PC-9 (cell line): ENCODE data around the gene MTERF1. TPM values are rescaled to one million over a fixed set of nuclear protein-coding genes. Genes with fewer than 3 reads are reported as not detected.

Experiments
- BruUV-seq: library from RNA; stranded (reverse); fragments of 400-500 nt; replicated peaks from 2 replicates; lab custom pipeline; 2021; lab: Mats Ljungman, UMichigan
- CTCF ChIA-PET: fragments of 300-600 bp; sonication (Branson Sonifier 250); formaldehyde crosslinking; loops from one replicate; lab custom pipeline; 2022; ENCODE audit warnings: antibody characterized with exemption; lab: Charles Lee
- POLR2A ChIA-PET: fragments of 300-600 bp; sonication (Branson Sonifier 250); formaldehyde crosslinking; loops from one replicate; lab custom pipeline; 2022; ENCODE audit warnings: antibody characterized with exemption; ENCODE audit not compliant: unreplicated experiment; lab: Charles Lee
- DNase-seq, 2 experiments: peaks; one replicate each; pipeline versions ENCODE4 v3.0.0 to v3.0.0-alpha.2; 2015 to 2022; ENCODE audit warnings: mixed read lengths in 1 of 2
- H2AFZ ChIP-seq: fragments of 200-600 bp; sonication (generic); 2 replicates; pipeline ENCODE4 v1.8.1; 2017; ENCODE audit warnings: antibody characterized with exemption
- H3F3A ChIP-seq: fragments of 200-600 bp; sonication (generic); 2 replicates; pipeline ENCODE4 v1.8.1; 2017; ENCODE audit warnings: antibody characterized with exemption, mild to moderate bottlenecking, low read depth; ENCODE audit not compliant: insufficient read depth
- H3K27ac ChIP-seq: fragments of 200-600 bp; sonication (generic); 2 replicates; pipeline ENCODE4 v1.6.1; 2016; ENCODE audit warnings: mixed run types
- H3K27me3 ChIP-seq: fragments of 200-600 bp; sonication (generic); 2 replicates; pipeline ENCODE4 v1.6.1; 2016; ENCODE audit warnings: low read depth, mixed run types; ENCODE audit not compliant: insufficient read depth
- H3K36me3 ChIP-seq: fragments of 200-600 bp; sonication (generic); 2 replicates; pipeline ENCODE4 v1.6.1; 2016; ENCODE audit warnings: low read depth, mixed run types
- H3K4me1 ChIP-seq: fragments of 200-600 bp; sonication (generic); replicated peaks from 2 replicates; pipeline ENCODE4 v1.6.1; 2016; ENCODE audit warnings: mixed run types; ENCODE audit not compliant: insufficient read depth
- H3K4me2 ChIP-seq: fragments of 200-600 bp; sonication (generic); 2 replicates; pipeline ENCODE4 v1.6.1; 2017; ENCODE audit warnings: mixed run types
- H3K4me3 ChIP-seq: fragments of 200-600 bp; sonication (generic); 2 replicates; pipeline ENCODE4 v1.6.1; 2016; ENCODE audit warnings: mixed run types
- H3K79me2 ChIP-seq: fragments of 200-600 bp; sonication (generic); 2 replicates; pipeline ENCODE4 v1.6.1; 2017; ENCODE audit warnings: low read depth, mixed run types
- H3K9me2 ChIP-seq: fragments of 200-600 bp; sonication (generic); 2 replicates; pipeline ENCODE4 v1.8.1; 2017; ENCODE audit warnings: mild to moderate bottlenecking; ENCODE audit not compliant: insufficient read depth
- H3K9me3 ChIP-seq: fragments of 200-600 bp; sonication (generic); 2 replicates; pipeline ENCODE4 v1.8.1; 2016; ENCODE audit warnings: low read depth; ENCODE audit not compliant: insufficient read depth
- H4K20me1 ChIP-seq: fragments of 200-600 bp; sonication (generic); 2 replicates; pipeline ENCODE4 v1.8.1; 2017; ENCODE audit not compliant: insufficient read depth
- EZH2 ChIP-seq: fragments of 200-600 bp; sonication (generic); IDR thresholded peaks from 2 replicates; pipeline ENCODE4 v1.8.0; 2017; ENCODE audit warnings: antibody characterized with exemption, low read depth
- intact Hi-C: fragments of 100-400 bp; cut with micrococcal nuclease; formaldehyde crosslinking; loops from one replicate; pipeline ENCODE4 v1.10.0; 2022; ENCODE audit not compliant: unreplicated experiment
- total RNA-seq: library from RNA; stranded (reverse); gene quantifications from 2 replicates; pipeline ENCODE4 v1.2.3, GENCODE V29; 2021
- TF ChIP-seq, protein P1 (sequence below): fragments of 200-600 bp; sonication (generic); conservative IDR thresholded peaks from 2 replicates; pipeline ENCODE4 v1.6.1; 2017; ENCODE audit warnings: mixed run types, antibody characterized with exemption, mild to moderate bottlenecking, moderate library complexity

MTERF1 gene
- total RNA-seq, 1 experiment from 2014 or later = 16.9 TPM

GRCh38 chr7:91835091-91835825, 45.2 kb downstream of the MTERF1 start:
- Histone ChIP-seq H3K27ac (no peak overlapping the region), H3K36me3 (no peaks in the 10 kb centered on the region), H3K9me3 (no peaks in the 10 kb centered on the region), H4K20me1 (no peaks in the 10 kb centered on the region), H3F3A (no peaks in the 10 kb centered on the region), H3K4me3 (no peak overlapping the region), H3K4me1 (no peaks in the 10 kb centered on the region; the same call in 1 of the 2 replicates), H3K4me2 (no peak overlapping the region), H3K79me2 (no peaks in the 10 kb centered on the region), H3K27me3 (no peaks in the 10 kb centered on the region), H3K9me2 (no peaks in the 10 kb centered on the region), H2AFZ (no peak overlapping the region)
- CTCF ChIA-PET = no interaction called here
- no peak for DNase-seq
- POLR2A ChIA-PET = interaction anchor here (0.6 to 0.7 kb wide), 2 partner anchors 16 to 130 kb away, joined by 3 read pairs; no protein-coding TSS in a partner anchor
- intact Hi-C loops = no loop called here
- no peak for TF ChIP-seq EZH2
- TF ChIP-seq, protein P1, sequence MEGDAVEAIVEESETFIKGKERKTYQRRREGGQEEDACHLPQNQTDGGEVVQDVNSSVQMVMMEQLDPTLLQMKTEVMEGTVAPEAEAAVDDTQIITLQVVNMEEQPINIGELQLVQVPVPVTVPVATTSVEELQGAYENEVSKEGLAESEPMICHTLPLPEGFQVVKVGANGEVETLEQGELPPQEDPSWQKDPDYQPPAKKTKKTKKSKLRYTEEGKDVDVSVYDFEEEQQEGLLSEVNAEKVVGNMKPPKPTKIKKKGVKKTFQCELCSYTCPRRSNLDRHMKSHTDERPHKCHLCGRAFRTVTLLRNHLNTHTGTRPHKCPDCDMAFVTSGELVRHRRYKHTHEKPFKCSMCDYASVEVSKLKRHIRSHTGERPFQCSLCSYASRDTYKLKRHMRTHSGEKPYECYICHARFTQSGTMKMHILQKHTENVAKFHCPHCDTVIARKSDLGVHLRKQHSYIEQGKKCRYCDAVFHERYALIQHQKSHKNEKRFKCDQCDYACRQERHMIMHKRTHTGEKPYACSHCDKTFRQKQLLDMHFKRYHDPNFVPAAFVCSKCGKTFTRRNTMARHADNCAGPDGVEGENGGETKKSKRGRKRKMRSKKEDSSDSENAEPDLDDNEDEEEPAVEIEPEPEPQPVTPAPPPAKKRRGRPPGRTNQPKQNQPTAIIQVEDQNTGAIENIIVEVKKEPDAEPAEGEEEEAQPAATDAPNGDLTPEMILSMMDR = no peak
- BruUV-seq = no TSS peak

- BruUV-seq = no TSS peak
- no peaks in the 10 kb centered on the region for H3K9me2 ChIP-seq
- no peak overlapping the region for H3K4me2 ChIP-seq
- POLR2A ChIA-PET = no interaction called here
- no peaks in the 10 kb centered on the region for H4K20me1 ChIP-seq
- no peak overlapping the region for H2AFZ ChIP-seq
- no peaks in the 10 kb centered on the region for H3K36me3 ChIP-seq
- no peaks in the 10 kb centered on the region for H3K27me3 ChIP-seq
- no peak for TF ChIP-seq EZH2
- TF ChIP-seq, protein P1 = no peak
- intact Hi-C loops = loop anchor here (5.0 kb wide), 1 partner anchor 615 kb away; the partner anchor contains the start of gene GATAD1
- H3K4me1 ChIP-seq = no peaks in the 10 kb centered on the region; the same call in 1 of the 2 replicates
- H3K27ac ChIP-seq = no peak overlapping the region
- no peaks in the 10 kb centered on the region for H3F3A ChIP-seq
- H3K79me2 ChIP-seq = no peaks in the 10 kb centered on the region
- H3K9me3 ChIP-seq = no peaks in the 10 kb centered on the region
- no peak for DNase-seq
- H3K4me3 ChIP-seq = no peak overlapping the region
- CTCF ChIA-PET = no interaction called here
These were observed 47.9 kb downstream of the MTERF1 start for GRCh38 chr7:91832493-91833045.

- Histone ChIP-seq H3F3A (no peaks in the 10 kb centered on the region), H2AFZ (no peak overlapping the region), H3K27me3 (no peaks in the 10 kb centered on the region), H3K4me2 (no peak overlapping the region), H3K9me2 (no peaks in the 10 kb centered on the region), H3K79me2 (no peaks in the 10 kb centered on the region), H3K4me1 (no peaks in the 10 kb centered on the region), H3K4me3 (no peak overlapping the region), H3K9me3 (no peaks in the 10 kb centered on the region), H4K20me1 (no peaks in the 10 kb centered on the region), H3K27ac (no peak overlapping the region), H3K36me3 (no peaks in the 10 kb centered on the region)
- ChIA-PET CTCF (no interaction called here), POLR2A (interaction anchor here (0.7 kb wide), 1 partner anchor 195 kb away, joined by 4 read pairs; no protein-coding TSS in a partner anchor)
- intact Hi-C loops = no loop called here
- DNase-seq = no peak
- no TSS peak for BruUV-seq
- no peak for TF ChIP-seq EZH2
- TF ChIP-seq, protein P1 = no peak
These were observed 53.3 kb downstream of the MTERF1 start for GRCh38 chr7:91827169-91827568.
